ENCODE measurements around the gene DCLK1. TPM values are rescaled to one million over a fixed set of nuclear protein-coding genes. Genes with fewer than 3 reads are reported as not detected.

Gene DCLK1
- 8.6 TPM for polyA plus RNA-seq (2013, experiment 1 of 2; ENCODE audit: insufficient read length)
- polyA plus RNA-seq (2013, experiment 2 of 2; ENCODE audit: insufficient read length), result 10.3 TPM

GRCh38 chr13:36131222-36131930 is at the start of gene DCLK1:
DCLK1 (minus strand) TSS chr13:36131382.
- peak; percentile 59 for DNase-seq

GRCh38 chr13:36175621-36176020 is 44.4 kb upstream of the DCLK1 start:
- DNase-seq, result no peak

GRCh38 chr13:36174923-36175322 is 43.7 kb upstream of the DCLK1 start:
- no peak for DNase-seq

DNA sequence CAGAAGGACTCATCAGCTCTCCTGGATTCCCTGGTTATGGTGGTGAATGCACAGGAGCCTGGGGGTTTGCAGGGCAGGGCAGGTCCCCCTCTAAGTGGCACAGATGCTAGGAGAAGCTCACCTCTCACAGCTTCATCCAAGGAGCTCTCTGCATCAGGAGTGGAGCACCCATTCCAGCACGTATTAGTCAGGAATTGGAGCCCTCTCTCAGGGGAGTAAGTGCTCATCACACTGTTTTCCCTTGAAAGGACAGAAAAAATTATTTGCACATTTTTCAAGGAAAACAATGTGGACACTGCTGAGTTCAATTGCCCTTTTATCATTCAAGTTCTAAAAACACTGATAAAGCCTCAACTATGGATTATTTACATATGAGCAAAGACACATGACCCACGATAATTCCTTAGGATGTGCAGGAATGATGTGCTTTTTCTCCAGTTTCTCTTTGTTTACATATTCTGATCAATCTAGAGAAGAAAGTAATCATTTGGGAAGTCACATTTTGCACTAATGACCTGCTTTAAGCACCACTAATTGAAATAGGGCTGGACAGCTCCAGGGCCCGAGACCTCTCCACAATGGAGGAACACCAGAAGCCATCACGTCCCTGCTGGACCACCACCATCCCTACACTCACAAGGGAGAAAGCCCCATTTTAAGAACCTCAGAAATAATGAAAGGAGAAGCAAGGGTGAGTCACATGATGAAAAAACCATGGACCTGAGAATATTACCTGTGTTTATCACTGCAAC is 42.6 kb upstream of the DCLK1 start:
- DNase-seq, result peak; percentile 40

DNA sequence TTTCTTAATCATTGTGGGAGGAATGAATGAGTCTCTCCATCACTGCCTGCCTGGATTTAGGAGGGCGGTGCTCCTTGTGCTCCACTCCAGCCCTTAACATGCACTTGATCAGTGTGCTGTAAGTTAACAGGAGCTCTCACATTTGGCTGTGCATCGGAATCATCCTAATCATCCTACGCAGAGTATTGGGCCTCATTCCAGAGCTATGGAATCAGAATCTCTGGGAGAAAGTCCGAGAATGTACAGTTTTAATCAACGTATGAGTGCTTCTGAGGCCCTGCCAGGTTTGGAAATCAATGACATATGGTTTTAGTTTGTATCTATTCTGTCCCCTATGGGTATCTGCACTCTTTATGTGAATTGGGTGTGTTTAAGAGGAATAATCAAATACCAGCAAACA is 34.9 kb upstream of the DCLK1 start:
- DNase-seq, result peak; percentile 86

DNA sequence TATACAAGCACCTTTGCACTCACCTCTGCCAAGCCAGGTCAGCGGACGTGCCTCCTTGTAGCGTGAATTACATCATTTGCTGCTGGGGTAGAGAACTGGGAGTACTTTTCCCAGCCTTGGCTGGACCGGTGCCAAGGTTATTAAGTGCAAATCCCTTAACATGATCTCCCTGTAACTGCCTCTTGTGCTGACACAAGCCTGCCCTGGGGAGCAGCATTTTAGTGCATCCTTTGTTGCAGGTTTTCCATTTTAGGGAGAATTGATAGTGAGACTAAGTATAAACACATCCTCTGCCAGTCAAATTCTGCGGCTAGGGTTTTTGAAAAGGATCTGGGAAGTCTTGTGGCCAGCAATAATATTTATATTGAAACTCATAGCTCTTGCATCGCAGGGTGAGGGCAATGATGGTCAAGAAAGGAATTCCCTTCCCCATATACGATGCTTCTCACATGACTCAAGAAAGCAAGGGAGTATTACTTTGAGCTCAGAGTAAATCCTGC is 32.7 kb upstream of the DCLK1 start:
- peak; percentile 97 for DNase-seq

DNA sequence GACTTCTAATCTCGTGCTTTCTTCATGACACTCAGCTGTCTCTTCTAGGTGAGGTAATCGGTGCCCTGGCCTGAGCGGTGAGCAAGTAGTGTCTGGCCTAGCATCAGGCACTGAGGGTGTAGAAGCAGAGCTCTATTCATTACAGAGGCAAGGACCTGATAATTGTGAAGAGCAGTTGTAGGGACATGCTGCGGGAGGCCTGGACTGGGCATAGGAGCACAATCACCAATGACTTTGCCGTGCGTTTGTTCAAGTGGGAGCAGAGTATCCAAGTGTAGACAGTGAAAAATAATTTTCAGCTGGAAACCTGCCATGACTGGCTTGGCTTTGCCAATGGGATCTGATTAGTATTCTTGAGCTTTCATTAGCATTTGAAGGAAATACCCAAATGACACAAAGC is 32.1 kb upstream of the DCLK1 start:
- DNase-seq, result peak; percentile 40

DNA sequence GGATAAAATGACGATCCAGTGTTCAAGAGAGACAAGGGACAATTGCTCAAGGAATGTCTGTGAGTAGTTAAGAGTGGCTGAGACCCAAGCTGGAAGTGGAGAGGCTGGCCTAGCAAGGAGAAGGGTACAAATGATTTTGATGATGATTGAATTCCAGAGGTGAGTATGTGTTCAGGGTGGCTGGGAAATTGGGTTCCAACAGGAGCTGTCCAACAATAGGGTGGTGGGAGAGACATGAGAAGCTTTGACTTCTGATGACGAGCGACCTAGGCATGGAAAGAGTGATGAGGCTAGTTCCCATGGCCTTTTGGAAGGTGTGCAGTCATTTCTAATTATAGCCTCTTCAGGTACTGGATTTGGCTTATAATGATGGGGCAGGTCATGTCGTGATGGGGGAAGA is 29.1 kb upstream of the DCLK1 start:
- no peak for DNase-seq

GRCh38 chr13:36158611-36159010 is 27.4 kb upstream of the DCLK1 start:
- DNase-seq, result peak; percentile 25

GRCh38 chr13:36157480-36157879 is 26.3 kb upstream of the DCLK1 start:
- DNase-seq, result peak; percentile 50

- peak; percentile 33 for DNase-seq
Observed at GRCh38 chr13:36154567-36155291, 23.5 kb upstream of the DCLK1 start.

- DNase-seq, result no peak
Observed at GRCh38 chr13:36151591-36151990, 20.4 kb upstream of the DCLK1 start.

GRCh38 chr13:36148446-36148845 is 17.3 kb upstream of the DCLK1 start:
- peak; percentile 35 for DNase-seq

GRCh38 chr13:36147330-36147729 is 16.1 kb upstream of the DCLK1 start:
- no peak for DNase-seq

- DNase-seq, result no peak
Observed at GRCh38 chr13:36146511-36147269, 15.5 kb upstream of the DCLK1 start.

- DNase-seq, result peak; percentile 26
Observed at GRCh38 chr13:36143738-36144137, 12.6 kb upstream of the DCLK1 start.

- no peak for DNase-seq
Observed at GRCh38 chr13:36142735-36143134, 11.6 kb upstream of the DCLK1 start.

DNA sequence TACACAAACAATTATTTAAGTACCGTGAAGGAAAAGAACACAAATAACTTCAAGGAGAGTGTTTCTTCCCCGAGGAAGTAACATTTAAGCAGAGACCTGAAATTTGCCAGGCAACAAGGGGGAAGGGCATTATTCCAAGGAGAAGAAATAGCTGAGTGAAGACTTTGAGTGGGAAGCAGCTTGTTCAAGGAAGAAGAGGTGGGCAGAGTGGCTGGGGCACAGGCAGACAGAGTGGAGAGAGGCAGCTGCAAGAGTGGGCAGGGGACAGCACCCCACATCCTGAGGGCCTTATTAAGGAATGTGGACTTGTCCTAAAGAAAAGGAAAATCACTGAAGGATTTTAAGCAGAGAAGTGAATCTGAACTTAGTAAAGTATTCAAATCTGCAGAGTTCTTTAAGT is 4.7 kb upstream of the DCLK1 start:
- DNase-seq, result no peak

DNA sequence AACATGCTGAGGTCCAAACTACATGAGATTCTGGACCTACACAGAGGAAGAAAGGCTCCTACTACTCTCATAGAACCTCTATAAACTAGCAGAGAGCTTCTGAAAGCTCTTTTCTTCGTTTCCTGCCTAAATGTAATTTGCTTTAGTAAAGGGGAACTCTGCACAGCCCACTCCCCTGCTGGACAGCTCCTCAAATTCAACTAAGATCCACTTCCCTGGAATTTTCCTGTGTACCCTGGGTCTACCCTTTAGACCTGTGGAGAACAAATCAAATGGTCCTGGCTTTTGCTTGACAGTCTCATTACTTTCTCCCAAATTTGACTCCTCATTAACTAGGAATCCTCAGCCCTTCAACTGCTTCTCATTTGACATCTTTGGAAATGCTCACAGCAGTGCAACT is 3.5 kb upstream of the DCLK1 start:
- no peak for DNase-seq

GRCh38 chr13:36133950-36134626 is 2.9 kb upstream of the DCLK1 start:
- DNase-seq, result no peak

GRCh38 chr13:36132376-36132775 is 1.2 kb upstream of the DCLK1 start:
- DNase-seq, result no peak

DNA sequence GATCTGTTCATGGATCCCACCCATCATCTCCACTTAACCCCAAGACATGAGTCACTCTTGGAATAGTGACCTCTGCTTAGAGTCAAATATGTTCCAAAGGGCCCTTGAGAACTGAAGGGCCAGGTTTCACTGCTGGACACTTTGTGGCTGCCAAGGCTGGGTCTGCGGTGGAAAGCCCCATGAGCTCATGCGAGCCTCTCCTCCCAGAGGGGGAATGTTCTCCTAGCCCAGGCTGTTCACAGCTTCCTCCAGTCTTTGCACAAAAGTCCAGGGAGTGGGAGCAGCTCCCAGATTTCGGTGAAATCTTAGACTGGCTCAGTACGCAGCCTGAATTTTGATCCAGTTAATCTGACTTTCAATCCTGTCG is 732 bp upstream of the DCLK1 start:
- peak; percentile 47 for DNase-seq
